GM12873 (cell line): ENCODE measurements around the gene KRTAP19-5.

Experiments
- CTCF ChIP-seq: IDR thresholded peaks from 2 replicates; pipeline ENCODE4 v1.5.1; 2012; ENCODE audit warnings: low read depth, mild to moderate bottlenecking, moderate library complexity, low read length, control low read depth; ENCODE audit not compliant: insufficient read depth; ENCODE audit errors: missing control alignments

Gene KRTAP19-5

GRCh38 chr21:30463713-30464112 lies 38.2 kb downstream of the KRTAP19-5 start:
- TF ChIP-seq CTCF, result peak; percentile 22
